Activated naive CD4-positive, alpha-beta T cell treated with Interleukin-2 at 50 U/mL for 16 hours (primary cell): ENCODE measurements around the gene P4HA3.

Experiments
- DNase-seq: peaks from one replicate; pipeline ENCODE4 v3.0.0-alpha.2; 2020

P4HA3 gene

DNA sequence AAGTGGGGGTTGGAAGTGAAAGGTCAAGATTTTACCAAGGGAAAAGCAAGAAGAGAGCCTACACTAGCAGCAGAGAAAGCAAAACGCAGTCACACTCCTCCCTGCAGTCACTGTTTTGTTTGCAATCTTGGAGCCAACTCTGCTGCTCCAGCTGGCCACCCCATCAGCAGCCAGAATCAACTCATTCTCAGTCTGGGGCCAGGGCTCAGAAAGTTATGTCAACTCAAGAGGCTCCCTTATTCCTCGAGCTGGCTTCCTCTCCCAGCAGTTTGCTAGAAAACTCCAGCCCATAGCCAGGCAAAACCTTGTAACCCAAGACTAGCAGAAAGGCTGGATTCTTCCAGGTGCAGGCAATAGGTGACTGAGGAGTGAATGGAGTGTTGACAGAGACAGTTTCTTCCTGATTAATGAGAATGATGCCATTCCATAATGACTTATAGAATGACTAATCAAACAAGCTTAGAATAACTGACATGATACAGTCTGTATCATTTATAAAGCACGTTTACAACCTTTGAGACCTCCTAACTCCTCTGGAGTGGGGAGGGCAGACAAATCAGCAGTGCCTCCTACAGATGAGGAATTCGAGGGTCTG is 53.4 kb downstream of the P4HA3 start:
- no peak for DNase-seq

DNA sequence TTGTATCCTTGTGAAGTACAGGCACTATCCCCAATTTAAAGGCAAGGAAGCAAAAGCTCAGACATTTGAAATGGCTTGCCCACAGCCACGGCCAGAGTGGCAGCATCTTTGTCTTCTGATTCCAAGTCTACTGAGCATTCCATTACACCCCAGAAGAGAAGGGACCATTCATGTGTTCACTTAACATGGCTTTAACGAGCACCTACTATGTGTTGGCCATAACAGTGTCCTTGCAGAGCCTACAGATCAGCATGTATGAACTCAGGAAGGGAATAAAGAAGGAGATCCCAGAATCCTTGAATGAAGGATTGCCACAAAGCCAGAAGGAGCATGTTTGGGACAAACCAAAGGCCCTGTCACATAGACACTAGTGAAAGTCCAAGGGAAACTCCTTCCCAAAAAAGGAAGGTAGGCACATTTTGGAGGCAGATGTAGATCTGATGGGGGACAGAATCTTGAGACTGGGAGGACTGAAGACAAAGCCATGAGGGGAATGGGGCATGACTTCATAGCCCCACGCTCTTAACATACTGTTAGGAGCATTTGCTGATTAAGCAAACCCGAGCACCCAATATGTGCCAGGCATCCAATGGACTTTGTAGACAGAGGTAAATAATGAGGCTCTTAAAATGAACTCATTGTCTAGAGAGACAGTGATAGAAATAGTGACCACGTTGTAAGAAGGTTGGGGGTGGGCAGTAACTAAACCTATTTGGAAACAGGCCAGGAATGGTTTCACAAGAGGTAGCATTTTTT is 54.9 kb downstream of the P4HA3 start:
- no peak for DNase-seq

DNA sequence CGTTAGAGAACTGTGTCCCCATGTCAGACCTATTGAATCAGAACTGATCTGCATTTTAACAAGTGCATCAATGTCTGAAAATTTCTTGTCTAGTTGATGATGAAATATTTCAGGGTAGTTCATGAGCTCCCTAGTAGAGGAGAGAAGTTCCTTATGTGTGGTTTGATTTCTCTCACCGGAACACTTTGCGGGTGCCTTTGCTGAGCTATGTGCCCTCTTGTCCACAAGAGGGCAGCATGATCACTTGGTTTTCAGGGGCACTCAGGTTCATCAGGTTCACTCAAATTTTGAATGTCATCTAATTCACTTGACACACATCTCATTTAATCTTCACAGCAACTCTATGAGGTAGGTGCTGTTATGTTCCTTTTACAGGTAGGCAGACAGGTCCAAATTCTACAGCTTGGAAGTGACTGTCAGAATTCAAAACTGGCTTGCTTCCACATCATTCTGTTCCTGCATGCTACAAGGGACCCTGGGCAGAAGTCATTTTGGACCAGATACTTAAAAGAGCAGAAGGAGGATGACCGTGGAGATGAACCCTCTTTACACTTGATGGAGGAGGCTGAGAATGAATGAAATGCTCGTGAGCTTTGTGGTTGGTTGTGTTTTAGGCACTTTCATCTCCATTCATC is 55.6 kb downstream of the P4HA3 start:
- DNase-seq = peak; percentile 50

DNA sequence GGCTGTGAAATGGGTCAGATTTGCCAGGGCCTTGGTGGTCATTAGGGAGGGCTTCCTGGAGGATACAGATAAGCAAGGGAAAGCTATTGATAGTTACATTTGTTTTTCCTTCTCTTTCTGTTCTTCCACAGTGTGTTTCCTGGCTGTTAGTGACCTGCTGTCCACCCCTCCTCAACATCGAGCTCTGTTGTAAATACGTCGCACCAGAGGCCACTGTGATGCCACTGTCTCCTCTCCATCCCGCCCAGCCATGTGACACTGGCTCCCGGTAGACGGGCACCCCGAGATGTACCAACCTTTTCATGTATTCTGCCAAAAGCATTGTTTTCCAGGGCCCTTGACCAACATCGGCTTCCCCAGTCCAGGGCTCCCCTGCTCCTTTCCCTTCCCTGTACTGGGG is 58.1 kb downstream of the P4HA3 start:
- DNase-seq = no peak

DNA sequence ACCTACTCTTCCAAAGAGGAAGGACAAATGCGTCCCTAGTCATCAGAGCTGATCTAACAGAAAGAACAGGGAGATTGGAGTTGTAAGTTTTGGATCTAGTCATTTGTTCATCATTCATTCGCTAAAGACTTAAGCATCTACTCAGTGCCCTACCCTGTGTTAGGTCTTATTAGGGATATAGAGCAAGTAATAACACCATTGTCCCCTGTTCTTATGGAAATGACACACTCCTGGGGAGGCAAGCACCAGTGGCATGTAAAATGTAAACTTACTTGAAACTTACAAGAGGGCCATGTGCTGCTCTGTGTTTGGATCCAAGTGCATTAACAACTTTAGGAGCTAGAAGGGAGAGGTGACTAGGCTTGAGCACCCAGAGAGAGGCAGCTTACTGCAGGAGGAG is 61.9 kb downstream of the P4HA3 start:
- DNase-seq = no peak

DNA sequence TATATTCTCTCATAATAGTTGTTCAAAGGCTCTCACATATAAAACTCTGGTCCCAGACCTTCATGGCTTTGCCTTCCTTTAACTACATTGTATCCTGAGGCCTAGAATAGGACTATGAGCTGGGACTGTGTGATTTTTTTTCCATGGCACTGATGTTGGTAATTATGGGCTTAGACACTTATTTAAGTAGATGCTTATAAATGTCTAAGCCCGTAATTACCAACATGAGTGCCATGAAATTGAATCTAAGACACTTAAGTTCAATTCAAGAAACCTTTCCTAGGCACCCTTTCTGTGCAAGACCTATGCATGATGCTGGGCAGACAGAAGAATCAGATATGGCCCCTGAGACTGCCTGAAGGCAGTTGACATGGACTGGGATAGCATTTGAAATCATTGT is 63.0 kb downstream of the P4HA3 start:
- no peak for DNase-seq

DNA sequence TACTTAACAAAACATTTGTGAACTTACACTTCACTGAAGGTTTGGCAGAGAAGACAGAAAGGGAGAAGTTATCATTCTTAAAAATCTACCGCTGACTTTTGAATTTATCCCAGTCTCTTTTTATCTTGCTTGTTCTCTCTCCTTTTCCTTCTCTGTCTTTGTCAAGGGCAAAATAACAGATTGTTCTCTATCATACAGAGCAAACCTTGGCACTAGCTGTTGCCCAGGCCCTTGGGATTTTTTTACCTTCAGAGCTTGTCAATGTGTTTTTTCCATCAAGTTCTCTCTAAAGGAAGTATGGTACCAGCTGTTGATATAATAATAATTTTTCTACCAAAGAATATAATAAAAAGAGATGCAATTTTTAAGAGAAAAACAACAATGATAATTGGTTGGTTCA is 73.2 kb downstream of the P4HA3 start:
- no peak for DNase-seq

DNA sequence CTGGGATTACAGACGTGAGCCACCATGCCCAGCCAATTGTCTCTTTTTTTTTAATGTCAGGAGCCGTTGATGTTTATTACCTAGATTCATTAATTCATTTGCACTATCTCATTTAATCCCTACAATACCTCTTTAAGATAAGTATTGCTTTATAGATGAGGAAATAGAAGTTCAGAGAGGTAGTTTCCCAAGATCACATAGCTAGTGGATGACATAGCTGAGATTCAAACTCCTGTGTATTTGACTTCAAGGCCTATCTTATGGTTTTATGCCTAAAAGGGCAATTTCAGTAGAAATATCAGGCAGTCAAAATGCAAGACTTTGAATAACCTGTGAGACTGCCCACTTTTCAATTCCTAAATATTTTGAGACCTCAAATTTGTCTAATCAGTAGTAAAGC is 73.9 kb downstream of the P4HA3 start:
- DNase-seq = no peak

DNA sequence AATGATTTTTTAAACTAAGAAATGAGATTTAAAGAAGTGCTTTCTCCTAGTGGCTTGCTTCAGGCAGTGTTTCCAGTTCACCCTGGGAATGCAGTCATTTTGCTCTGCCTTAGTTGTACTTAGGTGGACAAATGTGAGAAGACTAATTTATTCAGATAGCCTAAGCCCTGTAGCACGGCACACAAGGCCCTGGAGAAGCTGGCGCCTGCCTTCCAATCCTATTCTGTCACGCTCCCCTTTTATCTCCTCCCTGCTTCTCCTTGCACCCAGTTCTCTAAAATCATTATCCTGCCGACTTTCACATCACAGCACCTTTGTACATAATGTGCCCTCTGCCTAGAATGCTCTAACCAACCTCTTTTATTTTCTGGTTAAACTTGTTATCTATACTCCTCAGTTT is 76.3 kb downstream of the P4HA3 start:
- DNase-seq = no peak

DNA sequence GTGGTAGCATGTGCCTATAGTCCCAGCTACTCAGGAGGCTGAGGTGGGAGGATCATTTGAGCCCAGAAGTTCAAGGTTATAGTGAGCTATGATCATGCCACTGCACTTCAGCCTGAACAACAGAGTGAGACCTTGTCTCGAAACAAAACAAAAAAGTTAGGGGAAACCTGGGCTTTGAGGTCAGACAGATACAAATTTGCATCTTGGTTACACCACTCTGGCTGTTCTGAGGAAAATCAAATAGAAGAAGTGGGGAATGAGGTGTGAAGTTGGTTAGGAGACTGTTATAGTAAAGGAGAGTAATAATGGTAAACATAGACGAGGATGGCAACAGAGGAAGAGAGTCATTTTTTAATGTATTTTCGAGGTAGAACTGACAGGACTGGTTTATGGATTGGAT is 77.8 kb downstream of the P4HA3 start:
- DNase-seq = no peak

DNA sequence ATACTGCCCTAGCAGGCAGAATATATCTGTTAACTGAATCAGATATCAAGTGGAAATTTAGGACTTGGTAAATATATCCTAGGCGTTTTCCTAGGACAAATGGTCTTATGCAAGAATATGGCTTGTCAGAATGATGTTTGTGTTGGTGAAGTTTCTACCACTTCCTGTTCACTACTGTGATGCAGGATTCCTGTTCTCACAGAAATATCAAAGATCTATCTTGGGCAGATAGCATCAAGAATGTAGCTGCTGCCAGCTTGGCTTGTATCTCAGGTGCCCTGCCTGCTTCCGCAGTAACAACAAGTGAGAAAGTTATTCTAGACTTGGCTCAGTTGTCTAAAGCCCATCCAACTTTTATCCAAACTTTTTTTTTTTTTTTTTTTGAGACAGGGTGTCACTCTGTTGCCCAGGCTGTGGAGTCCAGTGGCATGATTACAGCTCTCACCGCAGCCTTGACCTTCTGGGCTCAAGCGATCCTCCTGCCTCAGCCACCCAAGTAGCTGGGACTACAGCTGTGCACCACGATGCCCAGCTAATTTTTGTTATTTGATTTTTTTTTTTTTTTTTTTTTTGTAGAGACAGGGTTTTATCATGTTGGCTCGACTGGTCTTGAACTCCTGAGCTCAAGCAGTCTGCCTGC is 79.0 kb downstream of the P4HA3 start:
- DNase-seq = no peak

DNA sequence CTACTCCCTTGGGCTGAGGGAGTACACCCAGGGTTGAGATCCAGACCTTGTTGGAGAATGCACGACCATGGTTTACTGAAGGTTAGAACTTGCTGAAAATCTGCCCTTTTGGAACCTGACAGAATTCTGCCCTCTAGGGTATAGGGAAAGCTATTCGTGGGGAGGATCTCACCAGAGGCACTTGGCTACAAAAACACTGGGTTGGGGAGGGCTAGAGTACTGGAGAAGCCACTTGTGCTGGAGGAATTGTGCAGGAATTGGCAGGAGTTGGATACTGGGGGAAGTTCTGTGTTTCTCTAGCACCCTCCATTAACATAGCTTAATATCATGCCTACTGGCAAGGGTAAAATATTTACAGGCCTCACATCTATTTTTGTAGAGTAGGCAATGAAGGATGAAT is 84.5 kb downstream of the P4HA3 start:
- no peak for DNase-seq

DNA sequence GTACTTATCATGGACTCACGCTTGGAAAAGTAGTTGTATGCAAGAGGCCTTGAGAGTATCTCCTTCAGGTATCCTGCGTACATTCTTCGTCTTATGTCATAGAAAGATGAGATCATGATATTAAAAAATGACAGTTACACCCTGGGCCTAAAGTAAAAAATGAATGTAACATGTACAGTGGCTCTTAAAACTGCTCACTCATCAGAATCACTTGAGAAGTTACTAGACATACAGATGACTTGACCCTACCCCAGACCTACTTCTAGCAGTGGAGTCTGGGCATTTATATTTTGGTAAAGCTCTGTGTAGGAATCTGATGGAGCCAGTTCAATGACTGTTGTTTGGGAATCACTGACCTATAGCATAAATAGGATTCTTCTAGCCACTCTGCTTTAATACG is 85.9 kb downstream of the P4HA3 start:
- no peak for DNase-seq

DNA sequence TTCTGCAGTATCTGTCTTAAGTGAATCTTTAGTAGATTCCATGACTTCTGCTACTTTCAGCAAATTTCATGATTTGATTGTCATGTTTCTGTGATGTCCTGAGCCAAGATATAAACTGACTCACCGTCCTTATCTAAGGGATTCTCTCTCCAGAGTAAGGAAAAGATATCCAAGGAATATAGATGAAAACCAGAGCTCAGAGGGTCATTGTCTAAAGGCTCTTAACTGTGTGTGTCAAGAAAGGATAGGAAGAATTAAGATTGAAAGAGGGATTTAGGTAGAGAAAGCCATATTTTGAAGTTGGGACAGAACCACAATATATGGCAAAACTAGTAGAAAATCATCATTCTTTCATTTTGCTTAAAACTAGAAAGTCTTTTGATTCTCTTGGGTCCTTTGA is 89.6 kb downstream of the P4HA3 start:
- DNase-seq = no peak

DNA sequence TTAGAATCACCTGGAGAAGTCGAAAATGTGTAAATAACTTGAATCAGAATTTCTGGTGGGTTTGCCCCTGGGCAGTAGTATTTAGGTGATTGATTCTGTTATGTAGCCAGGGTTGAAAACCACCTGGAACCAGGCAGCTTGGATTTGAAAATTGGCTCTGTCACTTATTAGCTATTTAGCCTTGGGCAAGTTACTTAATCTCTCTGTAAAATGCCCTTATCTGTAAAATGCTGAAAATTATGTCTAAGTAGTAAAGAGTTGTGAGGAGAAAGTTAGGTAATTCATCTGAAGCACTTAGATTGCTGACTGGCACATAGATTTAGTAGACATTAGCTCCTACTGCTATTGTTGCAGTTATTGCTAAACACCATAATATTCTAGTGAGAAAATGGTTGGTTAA is 91.1 kb downstream of the P4HA3 start:
- no peak for DNase-seq
